ENCODE measurements around the gene LRRIQ4. TPM values are rescaled to one million over a fixed set of nuclear protein-coding genes. Genes with fewer than 3 reads are reported as not detected.

LRRIQ4 gene
- polyA plus RNA-seq (2012; ENCODE audit: missing spikeins) = 0.13 TPM

GRCh38 chr3:169812332-169813235 lies at the start of gene LRRIQ4, which contains the start of gene LRRC34:
Gene LRRIQ4 (plus strand): TSS chr3:169812870. CDS start chr3:169821922, 9,052 bp downstream.
Gene LRRC34 (minus strand): TSS chr3:169812904. CDS start chr3:169812548, 356 bp downstream.
- FAIRE-seq = no peak
- TF ChIP-seq POLR2A (IDR thresholded peaks at IDR 0.05; ENCODE audit: low read depth, low read length) (peak; percentile 36; the same call in 1 of the 2 replicates), TAF1 (IDR thresholded peaks at IDR 0.05; ENCODE audit: borderline replicate concordance, low read depth, low read length) (no peak), POLR2AphosphoS5 (IDR thresholded peaks at IDR 0.05; ENCODE audit: low read depth, low read length) (0 out of 2 replicates have a peak, but pooled peaks have one; percentile 43)

DNA sequence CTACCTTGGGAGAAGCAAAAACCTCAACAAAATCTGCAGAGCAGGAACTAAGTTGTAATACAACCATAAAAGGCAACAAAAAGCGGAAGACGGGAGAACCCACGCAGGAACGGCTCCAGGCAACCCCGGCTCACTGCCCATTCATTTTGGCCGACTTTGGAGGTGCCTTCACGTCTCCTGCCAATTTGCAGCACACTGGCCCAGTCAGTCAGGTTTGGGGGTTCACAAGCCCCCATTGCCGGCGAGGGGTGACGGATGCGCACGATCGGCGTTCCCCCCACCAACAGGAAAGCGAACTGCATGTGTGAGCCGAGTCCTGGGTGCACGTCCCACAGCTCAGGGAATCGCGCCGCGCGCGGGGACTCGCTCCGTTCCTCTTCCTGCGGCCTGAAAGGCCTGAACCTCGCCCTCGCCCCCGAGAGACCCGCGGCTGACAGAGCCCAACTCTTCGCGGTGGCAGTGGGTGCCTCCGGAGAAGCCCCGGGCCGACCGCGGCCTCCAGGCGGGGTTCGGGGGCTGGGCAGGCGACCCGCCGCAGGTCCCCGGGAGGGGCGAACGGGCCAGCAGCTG lies 48.3 kb upstream of the LRRIQ4 start:
- FAIRE-seq = peak; percentile 95
- DNase-seq (ENCODE audit: insufficient read length) = peak; percentile 44
- TF ChIP-seq POLR2AphosphoS5 (IDR thresholded peaks at IDR 0.05; ENCODE audit: low read depth, low read length) (peak; percentile 91; the same call in 1 of the 2 replicates), POLR2A (IDR thresholded peaks at IDR 0.05; ENCODE audit: low read depth, low read length) (peak; percentile 76), TAF1 (IDR thresholded peaks at IDR 0.05; ENCODE audit: borderline replicate concordance, low read depth, low read length) (peak; percentile 59; the same call in 1 of the 2 replicates)

More at GRCh38 chr3:169812332-169813235, at the start of gene LRRIQ4, which contains the start of gene LRRC34:
- DNase-seq (ENCODE audit: insufficient read length) = peak; percentile 56

GRCh38 chr3:169764882-169765612 lies 47.6 kb upstream of the LRRIQ4 start, which contains the start of gene TERC:
Gene TERC (minus strand): TSS chr3:169765060.
- peak; percentile 96 for TF ChIP-seq POLR2A (IDR thresholded peaks at IDR 0.05; ENCODE audit: low read depth, low read length)
- TF ChIP-seq POLR2AphosphoS5 (IDR thresholded peaks at IDR 0.05; ENCODE audit: low read depth, low read length) = 0 out of 2 replicates have a peak, but pooled peaks have one; percentile 64
- peak; percentile 75; the same call in 1 of the 2 replicates for TF ChIP-seq TAF1 (IDR thresholded peaks at IDR 0.05; ENCODE audit: borderline replicate concordance, low read depth, low read length)
- peak; percentile 60 for DNase-seq (ENCODE audit: insufficient read length)
- peak; percentile 69 for FAIRE-seq

DNA sequence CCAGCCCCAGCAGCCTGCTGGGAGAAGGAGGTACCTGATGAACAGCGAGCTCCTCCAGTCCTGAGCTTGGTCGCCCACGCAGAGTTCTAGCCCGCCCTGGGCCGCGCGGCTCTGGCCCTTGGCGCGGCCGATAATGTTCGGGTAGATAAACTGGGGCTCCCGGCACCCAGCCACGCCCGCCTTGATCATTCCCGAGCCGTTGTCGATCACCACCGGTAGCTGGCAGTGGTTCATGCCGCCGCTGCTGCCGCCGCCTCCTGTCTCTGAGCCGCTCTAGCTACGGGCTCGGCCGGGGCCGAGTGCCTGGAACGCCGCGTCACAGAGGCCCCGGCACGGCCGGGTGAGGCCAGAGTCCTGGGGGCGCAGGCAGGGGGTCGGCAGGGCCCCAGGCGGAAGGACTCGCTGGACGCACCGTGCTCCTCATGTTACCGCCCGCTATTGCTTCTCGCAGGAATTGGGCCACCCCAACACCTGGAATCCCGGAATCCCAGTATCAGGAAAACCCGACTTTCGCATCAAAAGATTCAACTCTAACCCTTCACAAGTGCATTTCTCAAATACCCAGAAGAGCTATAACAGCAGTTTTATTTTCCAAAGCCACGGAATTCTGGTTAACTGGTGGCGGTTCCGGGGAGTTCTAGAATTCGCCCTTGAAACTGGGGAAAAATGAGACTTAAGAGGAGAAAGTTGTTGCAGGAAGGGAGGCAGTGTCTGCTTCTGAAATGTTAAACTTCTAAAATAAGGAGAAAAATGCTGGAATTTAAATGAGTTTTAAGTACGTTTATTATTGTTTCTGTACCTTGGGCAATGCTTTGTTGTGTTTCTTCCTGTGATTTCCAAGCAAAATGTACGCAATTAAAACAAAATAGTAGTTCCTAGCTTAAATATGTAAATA lies 43.1 kb upstream of the LRRIQ4 start, which contains the start of gene ACTRT3:
ACTRT3 (minus strand) TSS at position 275 of the 895 bp plus-strand sequence; CDS start at position 234, 41 bp downstream.
- TF ChIP-seq POLR2A (IDR thresholded peaks at IDR 0.05; ENCODE audit: low read depth, low read length) (peak; percentile 52; the same call in 1 of the 2 replicates), POLR2AphosphoS5 (IDR thresholded peaks at IDR 0.05; ENCODE audit: low read depth, low read length) (no peak)
- FAIRE-seq (peak; percentile 72), DNase-seq (ENCODE audit: insufficient read length) (peak; percentile 43)

DNA sequence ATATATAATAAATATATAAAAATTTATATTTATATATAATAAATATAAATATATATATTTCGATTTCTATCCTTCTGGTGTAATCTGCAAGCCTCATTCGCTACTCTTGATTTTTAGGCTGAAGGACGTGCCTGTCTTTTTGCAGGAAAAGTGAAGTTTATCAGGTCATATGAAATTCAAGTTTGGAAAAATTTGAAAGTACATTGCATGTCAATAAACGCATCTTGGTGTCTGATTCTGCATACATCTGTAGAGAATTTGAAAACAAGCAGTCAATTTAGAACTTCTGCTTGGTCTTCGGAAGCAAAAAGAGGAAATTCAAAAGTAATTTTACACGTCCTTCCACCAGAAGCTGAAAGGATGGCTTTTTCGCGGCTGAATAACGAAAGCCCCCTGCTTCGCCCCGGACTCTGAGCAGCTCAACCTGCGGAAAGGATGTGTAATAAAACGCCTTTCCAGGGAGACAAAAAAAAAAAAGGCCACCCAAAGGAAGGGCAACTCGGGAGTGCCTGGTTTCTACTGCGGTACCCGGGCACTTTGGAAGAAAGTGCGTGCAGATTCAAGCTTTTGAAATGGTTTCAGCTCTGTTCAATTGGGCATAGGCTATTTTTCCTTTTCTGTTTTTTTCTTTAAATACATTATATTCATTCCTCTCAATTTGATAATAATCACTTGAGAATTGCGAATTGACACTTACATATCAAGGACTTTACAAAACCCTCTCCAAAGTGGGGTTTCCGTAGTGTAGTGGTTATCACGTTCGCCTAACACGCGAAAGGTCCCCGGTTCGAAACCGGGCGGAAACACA lies 41.0 kb upstream of the LRRIQ4 start:
- TF ChIP-seq POLR2A (IDR thresholded peaks at IDR 0.05; ENCODE audit: low read depth, low read length) (no peak), POLR2AphosphoS5 (IDR thresholded peaks at IDR 0.05; ENCODE audit: low read depth, low read length) (no peak), TAF1 (IDR thresholded peaks at IDR 0.05; ENCODE audit: borderline replicate concordance, low read depth, low read length) (no peak)
- DNase-seq (ENCODE audit: insufficient read length) = no peak
- no peak for FAIRE-seq

- DNase-seq (ENCODE audit: insufficient read length) (no peak), FAIRE-seq (no peak)
- no peak for TF ChIP-seq POLR2A (IDR thresholded peaks at IDR 0.05; ENCODE audit: low read depth, low read length)
- no peak for TF ChIP-seq TAF1 (IDR thresholded peaks at IDR 0.05; ENCODE audit: borderline replicate concordance, low read depth, low read length)
- no peak for TF ChIP-seq POLR2AphosphoS5 (IDR thresholded peaks at IDR 0.05; ENCODE audit: low read depth, low read length)
Observed at GRCh38 chr3:169772305-169772896, 40.3 kb upstream of the LRRIQ4 start.

DNA sequence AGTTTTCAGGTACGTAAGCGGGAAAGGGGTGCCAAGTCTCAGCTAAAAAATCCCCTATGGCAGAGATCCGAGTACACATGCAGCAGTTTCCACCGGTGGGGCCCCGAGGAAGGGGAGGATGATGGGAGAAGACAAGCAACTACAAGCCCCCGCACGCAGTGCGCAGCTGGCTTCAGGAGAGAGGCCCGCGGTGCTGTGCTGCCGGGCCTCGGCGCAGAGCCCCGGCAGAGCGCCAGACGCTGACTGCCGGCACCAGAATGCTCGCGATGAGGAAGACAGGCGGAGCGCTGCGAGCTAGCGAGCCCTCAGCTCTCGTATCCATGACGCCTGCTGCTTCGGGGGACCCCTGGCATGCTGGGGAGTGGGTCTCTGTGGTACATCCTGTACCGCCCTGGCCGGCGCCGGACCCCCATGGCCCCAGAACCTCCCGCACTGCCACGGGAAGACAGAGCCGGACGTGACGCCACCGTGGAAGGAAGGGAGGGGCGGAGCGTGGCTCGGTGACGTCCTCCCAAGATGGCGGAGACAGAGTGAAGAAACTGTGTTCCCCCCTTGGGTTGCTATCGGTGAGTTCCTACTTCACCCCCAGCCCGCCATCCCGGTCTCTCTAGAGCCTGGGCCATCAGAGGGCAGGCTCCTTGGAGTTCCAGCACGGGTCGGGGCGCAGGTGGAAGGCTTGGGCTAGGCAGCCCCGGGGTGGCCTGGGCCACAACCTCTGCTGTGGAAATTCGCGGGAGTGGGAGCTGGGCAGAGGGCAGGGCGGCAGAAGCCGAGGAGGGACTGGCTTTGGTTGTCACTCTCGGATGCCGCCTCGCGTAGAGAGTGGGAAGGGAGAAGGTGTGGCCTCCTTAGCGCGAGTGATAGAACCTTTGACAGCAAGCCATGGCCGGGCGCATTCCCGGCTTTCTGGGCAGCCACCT lies 39.5 kb upstream of the LRRIQ4 start, which contains the start of gene MYNN:
MYNN (plus strand) TSS at position 500 of the 920 bp plus-strand sequence. CDS start 900 bp downstream, outside the sequence.
- peak; percentile 99 for FAIRE-seq
- peak; percentile 96 for TF ChIP-seq POLR2A (IDR thresholded peaks at IDR 0.05; ENCODE audit: low read depth, low read length)
- peak; percentile 67 for TF ChIP-seq TAF1 (IDR thresholded peaks at IDR 0.05; ENCODE audit: borderline replicate concordance, low read depth, low read length)
- peak; percentile 94 for TF ChIP-seq POLR2AphosphoS5 (IDR thresholded peaks at IDR 0.05; ENCODE audit: low read depth, low read length)
- DNase-seq (ENCODE audit: insufficient read length) = peak; percentile 62

DNA sequence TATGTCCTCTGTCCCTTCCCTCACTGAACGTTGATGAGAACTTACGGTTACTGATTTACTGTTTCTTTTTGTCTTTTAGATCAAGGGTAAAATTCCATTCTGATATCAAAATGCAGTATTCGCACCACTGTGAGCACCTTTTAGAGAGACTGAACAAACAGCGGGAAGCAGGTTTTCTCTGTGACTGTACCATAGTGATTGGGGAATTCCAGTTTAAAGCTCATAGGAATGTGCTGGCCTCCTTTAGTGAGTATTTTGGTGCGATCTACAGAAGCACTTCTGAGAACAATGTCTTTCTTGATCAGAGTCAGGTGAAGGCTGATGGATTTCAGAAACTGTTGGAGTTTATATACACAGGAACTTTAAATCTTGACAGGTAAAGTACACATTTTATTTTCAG lies 38.5 kb upstream of the LRRIQ4 start:
- no peak for TF ChIP-seq TAF1 (IDR thresholded peaks at IDR 0.05; ENCODE audit: borderline replicate concordance, low read depth, low read length)
- TF ChIP-seq POLR2AphosphoS5 (IDR thresholded peaks at IDR 0.05; ENCODE audit: low read depth, low read length) = no peak
- TF ChIP-seq POLR2A (IDR thresholded peaks at IDR 0.05; ENCODE audit: low read depth, low read length) = no peak
- peak; percentile 21 for FAIRE-seq
- no peak for DNase-seq (ENCODE audit: insufficient read length)
